ENCODE measurements around the gene UNC5B.

DNA sequence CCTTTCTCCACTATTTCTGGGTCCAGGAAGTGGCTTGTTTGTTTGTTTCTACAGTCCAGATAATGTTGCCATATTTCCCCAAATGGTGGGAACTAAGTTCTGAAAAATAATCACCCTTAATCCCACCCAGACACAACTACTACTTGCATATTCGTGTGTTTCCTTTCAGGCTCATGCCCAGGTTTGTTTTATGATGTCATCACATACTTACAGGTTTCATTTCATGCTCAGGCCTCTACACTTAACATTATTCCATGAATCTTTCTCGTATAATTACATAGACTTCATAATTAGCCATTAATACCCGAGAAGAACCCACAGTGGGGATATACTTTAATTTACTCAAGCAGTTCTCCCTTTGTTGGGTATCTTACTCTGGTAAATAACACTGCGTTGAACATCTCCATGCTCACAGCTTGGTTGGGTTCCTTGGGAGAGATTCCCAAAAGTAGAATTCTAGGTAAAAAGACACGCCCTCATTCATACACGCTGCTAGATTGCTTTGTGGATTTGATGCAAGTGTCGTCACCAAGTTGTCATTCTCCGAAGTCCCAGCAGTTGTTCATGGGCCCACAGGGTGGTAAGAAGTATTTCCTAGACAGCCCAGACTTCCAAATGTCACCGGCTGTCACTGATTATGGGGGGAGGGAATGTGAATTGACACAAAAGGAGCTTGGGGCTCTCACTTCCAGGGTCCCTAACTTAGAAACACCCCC is 42.6 kb downstream of the UNC5B start:
- TF ChIP-seq EZH2 (IDR thresholded peaks at IDR 0.05; ENCODE audit: low read length, missing control alignments) = no peak
- TF ChIP-seq, protein P1, sequence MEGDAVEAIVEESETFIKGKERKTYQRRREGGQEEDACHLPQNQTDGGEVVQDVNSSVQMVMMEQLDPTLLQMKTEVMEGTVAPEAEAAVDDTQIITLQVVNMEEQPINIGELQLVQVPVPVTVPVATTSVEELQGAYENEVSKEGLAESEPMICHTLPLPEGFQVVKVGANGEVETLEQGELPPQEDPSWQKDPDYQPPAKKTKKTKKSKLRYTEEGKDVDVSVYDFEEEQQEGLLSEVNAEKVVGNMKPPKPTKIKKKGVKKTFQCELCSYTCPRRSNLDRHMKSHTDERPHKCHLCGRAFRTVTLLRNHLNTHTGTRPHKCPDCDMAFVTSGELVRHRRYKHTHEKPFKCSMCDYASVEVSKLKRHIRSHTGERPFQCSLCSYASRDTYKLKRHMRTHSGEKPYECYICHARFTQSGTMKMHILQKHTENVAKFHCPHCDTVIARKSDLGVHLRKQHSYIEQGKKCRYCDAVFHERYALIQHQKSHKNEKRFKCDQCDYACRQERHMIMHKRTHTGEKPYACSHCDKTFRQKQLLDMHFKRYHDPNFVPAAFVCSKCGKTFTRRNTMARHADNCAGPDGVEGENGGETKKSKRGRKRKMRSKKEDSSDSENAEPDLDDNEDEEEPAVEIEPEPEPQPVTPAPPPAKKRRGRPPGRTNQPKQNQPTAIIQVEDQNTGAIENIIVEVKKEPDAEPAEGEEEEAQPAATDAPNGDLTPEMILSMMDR (conservative IDR thresholded peaks at IDR 0.05 in 1 of 2, IDR thresholded peaks at IDR 0.05 in 1 of 2; ENCODE audit: low read depth in 1 of 2, low read length in 2 of 2) = no peak

Data from fibroblast of lung (primary cell).